Activated naive CD4-positive, alpha-beta T cell (primary cell): ENCODE results near the gene NEK9.
"Not testable (repeated sequence)": the region's sequence is repeated elsewhere in the genome, so short reads cannot be mapped to it uniquely, and the experiment has no call there.

Experiments
- DNase-seq, 4 experiments: peaks; one replicate each; lab custom pipeline; 2025; lab: John Stamatoyannopoulos, UW

NEK9 gene

DNA sequence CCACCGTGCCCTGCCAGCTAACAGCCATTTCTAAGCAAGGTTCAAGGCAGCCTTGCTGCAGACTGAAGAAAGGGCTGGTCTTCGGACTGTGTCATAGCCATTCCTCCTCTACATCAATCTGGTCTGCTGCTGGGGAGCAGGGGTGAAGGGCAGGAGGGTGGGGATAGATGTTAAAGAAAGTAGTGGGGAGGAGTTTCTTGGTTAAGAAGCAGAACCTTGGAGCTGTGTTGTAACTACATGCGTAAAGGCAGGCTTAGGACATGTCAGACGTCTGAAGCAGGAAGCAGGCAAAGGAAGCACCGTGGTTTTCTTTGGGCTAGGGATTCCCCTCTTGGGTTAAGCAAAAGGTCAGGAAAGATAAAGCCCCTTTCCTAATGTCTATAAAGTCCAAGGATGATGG, 18.1 kb upstream of the NEK9 start:
- no peak for DNase-seq

DNA sequence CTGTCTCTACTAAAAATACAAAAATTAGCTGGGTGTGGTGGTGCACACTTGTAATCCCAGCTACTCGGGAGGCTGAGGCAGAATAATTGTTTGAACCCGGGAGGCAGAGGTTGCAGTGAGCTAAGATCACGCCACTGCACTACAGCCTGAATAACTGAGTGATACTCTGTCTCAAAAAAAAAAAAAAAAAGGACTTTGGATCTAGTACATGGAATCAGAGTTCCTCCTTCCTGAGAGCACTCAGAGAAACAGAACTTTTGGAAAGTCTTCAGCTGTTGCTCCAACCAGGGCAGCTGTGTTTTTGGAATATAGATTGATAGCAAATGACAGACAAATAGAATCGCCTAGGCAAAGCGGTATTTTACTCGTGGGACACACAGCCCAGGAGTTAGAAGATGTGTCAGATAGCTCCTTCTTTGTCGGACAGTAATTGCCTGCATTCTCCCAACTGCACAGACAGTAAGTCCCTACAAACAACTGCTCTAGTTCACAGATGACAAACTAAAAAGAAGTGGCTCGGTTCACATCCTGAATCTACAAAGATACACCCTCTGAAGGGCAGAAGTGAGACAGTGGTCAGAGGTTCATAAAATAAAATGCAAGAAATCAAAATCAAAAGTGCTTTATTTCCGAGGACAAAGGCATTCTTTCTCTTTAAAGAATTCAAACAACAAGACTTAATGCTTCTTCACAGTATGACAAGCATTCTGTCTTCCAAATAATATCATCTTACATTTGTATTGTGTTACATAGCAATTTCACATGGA, 17.1 kb upstream of the NEK9 start:
- DNase-seq: no peak

DNA sequence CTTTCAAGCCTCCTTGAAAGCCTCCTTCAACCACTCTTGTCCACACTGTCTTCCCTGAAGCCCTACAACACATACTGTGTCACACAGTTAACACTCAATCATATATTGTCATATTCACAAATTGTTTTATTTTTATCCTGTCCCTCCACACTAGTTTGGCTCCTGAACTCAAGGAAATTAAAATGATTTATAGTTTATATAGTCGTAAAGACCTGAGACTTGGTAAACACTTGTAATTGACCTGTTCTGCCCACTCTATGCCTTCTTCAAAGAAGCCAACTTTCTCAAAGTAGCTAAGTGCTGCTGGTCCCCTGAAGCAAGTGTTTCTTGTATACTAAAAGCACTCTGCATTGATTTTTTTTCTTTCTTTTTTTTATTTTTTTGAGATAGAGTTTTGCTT, 15.6 kb upstream of the NEK9 start:
- no peak for DNase-seq

DNA sequence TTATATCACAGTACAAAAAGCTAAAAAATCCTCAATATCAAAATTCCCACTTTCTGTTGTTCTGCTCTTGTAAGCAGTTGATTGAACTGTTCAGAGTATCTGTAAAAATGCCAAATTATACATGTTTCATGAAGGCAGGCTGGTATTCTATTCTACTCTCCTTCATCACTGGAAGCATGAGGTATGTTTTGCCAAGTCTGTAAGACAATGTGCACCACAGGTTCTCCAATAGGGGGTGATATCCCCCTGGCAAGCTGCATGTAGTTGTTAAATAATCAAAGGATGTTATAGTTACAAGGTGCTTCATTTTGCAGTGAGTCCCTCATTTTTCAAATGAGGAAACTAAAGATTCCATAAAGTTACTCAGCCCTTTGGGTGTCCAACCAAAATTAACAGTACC, 15.1 kb upstream of the NEK9 start:
- no peak for DNase-seq

DNA sequence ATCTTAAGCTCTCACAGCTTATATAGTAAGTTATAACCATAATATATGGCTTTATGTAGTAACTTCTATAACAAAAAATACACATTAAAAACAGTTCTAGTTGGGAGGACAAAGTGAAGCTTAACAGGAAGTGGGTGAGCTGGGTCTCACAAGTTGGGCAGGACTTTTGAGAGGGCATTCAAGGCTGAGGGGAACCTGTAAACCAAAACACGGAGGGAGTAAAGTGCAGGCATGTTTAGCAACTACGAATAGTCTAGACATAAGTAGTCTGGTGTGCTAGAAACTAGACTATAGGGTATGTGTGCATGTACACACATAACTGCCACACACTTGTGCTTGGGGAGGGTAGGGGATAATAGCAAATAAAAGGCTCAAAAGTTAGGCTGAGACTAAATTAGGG, 14.2 kb upstream of the NEK9 start:
- no peak for DNase-seq

DNA sequence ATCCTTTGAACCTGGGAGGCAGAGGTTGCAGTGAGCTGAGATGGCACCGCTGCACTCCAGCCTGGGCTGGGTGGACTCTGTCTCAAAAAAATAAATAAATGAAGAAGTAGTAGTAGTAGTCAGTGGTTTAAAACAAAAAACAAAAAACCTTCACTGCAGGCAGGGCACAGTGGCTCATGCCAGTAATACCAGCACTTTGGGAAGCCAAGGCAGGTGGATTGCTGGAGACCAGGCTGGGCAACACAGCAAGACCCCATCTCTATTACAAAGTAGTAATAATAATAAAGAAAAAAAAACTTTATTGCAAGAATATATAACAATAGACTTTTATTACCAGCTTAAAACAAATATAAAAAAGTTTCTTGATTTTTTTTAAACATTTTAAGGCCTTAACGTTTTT, 13.8 kb upstream of the NEK9 start:
- no peak for DNase-seq

DNA sequence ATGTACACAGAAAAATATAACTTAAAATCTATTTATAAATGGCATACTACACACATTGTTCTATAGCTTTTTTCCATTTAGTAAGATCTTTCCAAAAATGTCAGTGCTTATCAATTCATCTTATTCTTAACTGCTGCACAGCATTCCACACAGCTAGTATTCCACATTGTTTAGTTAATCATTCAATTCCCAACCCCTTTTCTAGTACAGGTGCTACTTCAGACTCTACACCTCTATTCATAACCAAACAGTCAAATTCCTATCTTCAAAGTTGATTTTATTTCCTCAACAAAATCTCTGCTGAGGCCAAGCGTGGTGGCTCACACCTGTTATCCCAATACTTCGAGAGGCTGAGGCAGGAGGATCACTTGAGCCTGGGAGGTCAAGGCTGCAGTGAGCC, 12.3 kb upstream of the NEK9 start:
- no peak for DNase-seq

DNA sequence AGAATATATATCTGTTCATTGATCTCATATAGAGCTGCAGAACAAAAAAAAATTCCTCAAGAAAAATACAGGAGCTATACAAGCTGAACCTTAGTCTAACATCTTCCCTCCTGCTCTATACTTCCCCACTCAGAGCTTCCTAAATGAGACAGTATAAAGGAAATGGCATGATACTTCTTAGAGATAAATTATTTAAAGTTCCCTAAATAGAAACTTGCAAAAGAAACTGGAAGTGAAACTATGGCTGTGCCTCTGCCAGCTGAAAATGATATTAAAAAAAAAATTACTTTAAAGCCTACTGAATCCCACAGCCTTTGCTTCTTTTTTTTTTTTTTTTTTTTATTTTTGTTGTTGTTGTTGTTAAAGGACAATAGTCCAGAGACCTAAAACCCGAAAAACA, 11.6 kb upstream of the NEK9 start:
- DNase-seq: no peak

DNA sequence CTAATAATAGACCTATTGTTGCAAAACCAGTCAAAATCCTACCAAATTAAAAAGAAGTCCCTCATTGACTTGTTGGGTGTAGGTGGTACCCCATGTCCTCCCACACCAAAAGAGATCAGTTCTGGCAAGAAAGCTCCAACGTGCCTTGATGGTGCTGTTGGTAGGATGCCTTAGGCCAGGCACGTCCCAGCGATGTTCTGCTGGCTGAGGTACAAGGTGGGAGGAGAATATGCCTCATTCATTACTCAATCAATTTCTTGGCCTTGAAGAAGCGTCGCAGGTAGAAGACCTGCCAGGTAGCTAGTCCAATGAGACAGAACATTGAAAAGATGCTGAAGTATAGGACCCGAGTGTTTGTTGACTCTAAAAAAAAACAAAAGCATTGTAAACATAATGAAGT, 7.8 kb upstream of the NEK9 start:
- DNase-seq: no peak

DNA sequence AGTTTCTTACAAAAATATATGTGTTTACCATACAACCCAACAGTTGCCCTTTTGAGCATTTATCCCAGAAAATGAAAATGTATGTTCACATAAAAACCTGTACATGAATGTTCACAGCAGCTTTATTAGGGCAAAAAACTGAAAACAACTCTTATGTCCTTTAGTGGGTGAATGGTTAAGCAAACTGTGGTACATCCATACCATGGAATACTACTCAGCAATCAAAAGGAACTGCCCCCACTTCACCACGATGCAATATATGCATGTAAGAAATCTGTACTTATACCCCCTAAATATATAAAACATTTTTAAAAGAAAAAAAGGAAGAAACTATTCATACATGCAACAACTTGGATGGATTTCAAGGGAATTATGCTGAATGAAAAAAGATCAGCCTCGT, 6.7 kb upstream of the NEK9 start:
- DNase-seq: no peak

DNA sequence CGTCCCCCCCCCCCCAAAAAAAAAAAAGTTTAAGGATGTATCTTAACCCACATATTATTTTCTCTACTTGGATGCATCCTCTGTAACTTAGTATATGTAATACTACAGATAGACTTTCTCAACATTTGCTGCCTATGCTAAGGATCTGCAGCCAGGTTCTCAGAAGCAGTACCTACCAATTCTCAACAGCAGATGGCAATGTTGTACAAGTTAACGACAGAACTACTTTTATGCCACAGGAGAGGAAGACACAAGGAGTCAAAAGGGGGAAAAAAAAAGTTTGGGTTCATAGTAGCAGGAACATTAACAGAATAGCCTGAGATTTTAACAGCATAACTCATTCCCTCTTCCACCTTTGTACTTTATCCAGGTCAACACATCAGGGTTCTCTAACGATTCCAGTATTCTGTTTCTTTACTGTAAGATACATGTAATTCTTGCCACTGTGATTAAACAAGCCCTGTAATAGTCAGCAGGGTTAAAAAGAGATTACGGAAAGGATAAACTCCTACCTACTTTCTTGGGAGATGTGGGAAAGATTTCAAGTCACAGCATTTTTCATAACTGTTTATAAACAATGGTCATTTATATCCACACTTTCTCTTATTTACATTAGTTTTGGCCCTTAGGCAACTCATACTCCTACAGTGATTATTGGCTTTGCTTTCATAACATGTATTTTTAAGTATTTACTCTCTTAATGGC, 5.7 kb upstream of the NEK9 start:
- no peak for DNase-seq

DNA sequence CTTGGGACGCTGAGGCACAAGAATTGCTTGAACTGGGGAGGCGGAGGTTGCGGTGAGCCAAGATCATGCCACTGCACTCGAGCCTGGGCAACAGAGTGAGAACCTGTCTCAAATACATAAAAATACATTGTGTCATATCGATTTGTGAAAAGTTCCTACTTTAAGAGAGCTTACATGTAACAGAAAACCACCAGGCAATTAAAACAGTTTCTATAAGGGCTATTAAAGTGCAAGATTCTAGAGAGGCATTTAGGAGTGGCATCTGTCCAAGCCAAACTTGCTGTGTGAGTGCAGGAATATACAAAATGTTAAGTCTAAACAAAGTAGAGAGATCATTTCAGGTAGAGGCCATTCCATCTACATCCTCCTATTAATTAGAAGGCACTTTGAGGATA, 1.7 kb upstream of the NEK9 start:
- no peak for DNase-seq

DNA sequence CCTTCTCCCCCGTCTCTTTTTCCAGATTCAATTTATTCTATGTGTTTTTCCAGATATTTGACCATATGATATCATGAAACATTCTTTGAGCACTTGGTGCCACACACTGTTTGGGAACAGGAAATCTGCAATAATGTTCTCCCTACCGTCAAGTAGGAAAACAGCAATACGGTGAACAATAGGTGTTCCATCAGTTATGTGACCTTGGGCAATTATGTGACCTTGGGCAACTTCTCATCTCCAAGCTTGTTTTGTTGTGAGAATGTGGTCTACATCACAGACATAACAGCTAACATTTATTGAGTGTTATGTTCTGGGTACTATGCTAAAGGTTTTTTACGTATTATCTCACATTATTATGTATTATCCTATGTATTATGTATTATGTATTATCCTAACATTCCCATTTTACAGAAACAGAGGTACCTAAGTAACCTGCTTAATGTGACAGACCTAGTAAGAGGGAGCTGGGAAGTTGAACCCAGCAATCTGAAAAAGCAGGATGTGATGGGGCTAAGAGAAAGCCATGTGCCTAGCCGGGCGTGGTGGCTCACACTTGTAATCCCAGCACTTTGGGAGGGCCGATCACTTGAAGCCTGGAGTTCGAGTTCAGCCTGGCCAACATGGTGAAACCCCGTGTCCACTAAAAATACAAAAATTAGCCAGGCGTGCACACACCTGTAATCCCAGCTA, 1.2 kb upstream of the NEK9 start:
- no peak for DNase-seq

DNA sequence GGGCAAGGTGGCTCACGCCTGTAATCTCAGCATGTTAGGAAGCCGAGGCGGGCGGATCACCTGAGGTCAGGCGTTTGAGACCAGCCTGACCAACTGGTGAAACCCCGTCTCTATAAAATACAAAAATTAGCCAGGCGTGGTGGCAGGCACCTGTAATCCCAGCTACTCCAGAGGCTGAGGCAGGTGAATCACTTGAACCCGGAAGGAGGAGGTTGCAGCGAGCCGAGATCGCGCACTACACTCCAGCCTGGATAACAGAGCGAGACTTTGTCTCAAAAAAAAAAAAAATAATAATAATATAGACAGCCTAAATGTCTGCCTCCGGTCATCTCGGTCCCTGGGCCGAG, 599 bp upstream of the NEK9 start:
- not testable (repeated sequence) for DNase-seq

DNA sequence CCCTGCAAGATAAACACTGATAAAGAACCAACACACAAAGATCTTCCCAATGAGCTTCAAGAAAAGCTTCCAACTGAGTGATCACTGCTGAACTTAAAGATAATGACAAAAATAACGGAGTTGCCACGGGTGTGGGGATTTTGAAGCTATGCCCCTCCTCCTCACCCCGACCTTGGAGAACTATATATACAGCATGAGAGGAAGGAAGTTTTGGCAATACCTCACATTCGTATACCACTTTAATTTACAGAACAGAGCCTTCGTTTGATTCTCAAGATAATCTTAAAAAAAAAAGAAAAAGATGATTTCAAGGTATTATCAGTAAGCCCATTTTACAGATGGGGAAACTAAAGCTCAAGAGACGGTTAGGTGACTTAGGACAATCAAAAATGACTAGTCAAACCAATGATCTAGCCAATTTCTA, 715 bp downstream of the NEK9 start:
- no peak for DNase-seq

DNA sequence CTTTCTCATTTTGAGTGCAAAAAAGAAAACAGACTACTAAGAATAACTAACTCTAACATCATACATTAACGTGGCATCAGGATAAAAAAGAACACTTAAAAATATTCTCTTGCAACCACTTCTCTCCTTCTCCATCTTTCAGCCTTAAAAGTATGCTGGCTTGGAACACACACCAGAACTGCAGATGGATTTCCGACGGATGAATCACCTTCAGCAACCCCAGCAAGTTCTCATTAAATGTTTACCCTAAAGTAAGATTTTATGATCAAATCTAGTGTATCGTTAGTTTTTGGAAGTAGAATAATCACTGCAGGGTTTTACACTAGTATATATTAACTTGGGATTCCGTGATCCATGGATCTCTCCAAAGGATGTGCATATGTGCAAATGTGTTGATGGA, 1.2 kb downstream of the NEK9 start:
- DNase-seq: no peak

DNA sequence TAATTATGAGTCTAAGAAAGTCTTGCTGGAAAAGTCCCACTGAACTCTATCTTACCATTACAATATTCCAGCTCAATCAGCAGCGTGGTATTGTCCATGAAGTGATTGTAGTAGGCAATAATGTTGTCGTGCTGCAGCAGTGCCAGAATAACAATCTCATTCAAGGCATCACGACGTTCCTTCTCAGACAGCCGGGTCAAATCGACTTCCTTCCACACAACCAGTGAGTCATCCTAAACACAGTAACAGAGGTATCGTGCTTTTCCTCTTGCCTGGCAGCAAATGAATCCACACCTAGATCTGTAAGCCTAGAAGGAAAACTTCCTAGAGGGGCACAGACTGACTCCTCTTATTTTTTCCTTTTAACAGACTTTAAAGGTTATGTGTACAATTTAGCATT, 2.9 kb downstream of the NEK9 start:
- DNase-seq: no peak

DNA sequence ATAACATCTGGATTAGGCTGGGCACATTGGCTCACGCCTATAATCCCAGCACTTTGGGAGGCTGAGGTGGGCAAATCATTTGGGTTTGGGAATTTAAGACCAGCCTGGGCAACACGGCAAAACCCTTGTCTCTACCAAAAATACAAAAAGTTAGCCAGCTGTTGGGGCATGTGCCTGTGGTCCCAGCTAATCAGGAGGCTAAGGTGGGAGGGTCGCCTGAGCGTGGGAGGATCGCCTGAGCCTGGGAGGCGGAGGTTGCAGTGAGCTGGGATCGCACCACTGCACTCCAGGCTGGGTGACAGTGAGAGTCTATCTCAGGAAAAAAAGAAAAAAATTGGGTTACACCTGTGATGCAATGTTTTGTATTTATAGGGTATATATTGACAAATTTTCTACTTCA, 5.3 kb downstream of the NEK9 start:
- DNase-seq: no peak

DNA sequence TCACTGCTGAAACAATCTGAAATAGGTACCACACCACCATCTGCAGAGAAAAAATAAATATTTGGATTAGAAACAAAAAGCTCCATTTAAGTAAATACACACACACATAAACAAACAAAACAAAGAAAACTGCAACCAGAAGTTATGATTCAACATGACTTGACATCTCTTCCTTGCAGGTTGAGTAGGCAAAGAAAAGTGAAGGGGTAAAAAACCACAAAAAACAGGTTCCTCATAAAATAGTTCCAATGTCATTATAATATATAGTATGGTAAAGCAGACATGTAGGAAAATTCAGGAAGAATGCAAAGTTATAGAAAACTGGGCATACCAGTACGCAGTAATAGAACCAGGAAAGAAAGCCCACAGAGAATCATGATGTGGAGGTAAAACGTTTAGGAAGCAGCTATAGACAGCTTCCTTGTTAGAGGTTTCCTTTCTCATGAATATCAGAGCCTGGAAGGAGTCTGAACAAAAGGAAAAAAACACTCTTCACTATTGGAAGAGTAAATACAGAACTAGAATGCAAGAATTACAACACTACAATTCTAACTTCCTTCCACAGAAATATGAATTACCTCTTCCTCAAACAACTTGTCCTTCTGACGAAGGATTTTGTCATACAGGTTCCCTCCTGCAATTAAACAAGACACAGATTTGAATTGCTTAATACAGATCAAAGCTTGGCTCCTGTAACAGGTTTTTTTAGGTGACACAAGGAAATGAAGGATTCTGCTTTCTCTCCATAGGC, 6.1 kb downstream of the NEK9 start:
- no peak for DNase-seq

DNA sequence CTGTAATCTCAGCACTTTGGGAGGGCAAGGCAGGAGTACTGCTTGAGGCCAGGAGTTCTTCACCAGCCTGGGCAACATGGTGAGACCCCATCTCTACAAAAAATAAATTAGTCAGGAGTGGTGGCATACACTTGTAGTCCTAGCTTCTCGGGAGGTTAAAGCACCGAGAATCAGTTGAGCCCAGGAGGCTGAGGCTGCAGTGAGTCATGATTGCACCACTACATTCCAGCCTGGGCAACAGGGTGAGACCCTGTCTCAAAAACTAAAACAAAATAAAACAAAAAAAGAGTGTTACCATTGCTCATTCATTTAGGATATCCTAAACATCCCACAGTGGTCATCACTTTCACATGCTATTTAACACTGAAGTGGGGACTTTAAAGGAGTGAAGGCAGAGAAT, 7.8 kb downstream of the NEK9 start:
- DNase-seq: no peak

DNA sequence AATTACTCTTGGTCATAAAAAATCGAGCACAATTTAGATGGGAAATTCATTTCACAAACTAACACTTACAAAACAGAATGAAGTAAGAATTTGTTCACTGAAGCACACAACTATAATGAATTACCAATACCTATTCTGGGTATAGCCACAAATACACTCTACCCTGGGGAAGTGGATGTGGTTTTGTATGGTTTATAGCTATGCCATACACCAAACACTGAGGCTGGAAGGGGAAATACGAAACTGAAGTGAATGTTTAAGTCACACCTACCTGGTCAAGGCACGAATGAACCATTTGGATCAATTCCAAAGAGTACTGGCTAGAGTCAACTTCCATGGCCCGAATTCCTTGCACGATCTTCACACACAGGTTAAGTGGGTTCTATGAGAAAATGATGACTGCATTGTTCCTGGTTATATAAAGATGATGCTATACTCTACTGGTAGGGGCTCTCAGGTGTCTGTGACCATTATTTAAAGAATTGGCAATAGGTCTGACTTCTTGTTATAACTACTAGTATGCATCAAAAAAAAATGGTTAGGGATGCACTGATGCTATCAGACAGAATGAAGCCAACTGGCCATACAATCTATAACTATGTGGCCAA, 12.8 kb downstream of the NEK9 start:
- DNase-seq: no peak

DNA sequence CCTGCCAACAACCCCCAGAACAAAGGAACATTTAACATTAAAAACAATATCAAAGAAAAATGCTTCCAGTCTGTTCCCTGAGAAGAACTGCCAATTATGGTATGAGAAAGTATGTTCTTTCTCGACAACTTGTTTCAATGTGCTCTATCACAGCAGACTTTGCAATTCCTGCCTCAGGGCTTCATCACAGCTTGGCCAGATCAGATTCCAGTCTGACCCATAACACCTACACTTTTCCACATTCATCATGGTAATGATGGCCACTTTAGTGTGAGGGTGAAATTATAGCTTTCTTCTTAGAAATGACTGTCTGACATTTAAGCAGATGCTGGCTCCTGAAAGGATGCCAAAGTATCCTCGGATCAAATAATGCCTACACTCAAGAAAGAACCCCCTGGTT, 17.0 kb downstream of the NEK9 start:
- DNase-seq: no peak
